Breast epithelium (tissue), 3 donors: ENCODE measurements around the gene LPCAT3.

Source experiments
- CTCF ChIP-seq, 3 donors: fragments of 450-650 bp; IDR thresholded peaks; one replicate each; pipeline ENCODE4 v1.5.1; 2016 to 2017; ENCODE audit warnings: antibody characterized with exemption in 3 of 3, mild to moderate bottlenecking in 3 of 3, moderate library complexity in 3 of 3
- POLR2A ChIP-seq: fragments of 450-650 bp; IDR thresholded peaks from one replicate; pipeline ENCODE4 v1.6.1; 2016; ENCODE audit warnings: antibody characterized with exemption, mild to moderate bottlenecking, moderate library complexity
- POLR2AphosphoS5 ChIP-seq, 3 donors: sonication (generic); formaldehyde crosslinking; IDR thresholded peaks; one replicate each; pipeline ENCODE4 v1.6.1; 2017; ENCODE audit warnings: antibody characterized with exemption in 3 of 3

GRCh38 chr12:7066596-7066995 is 48.3 kb upstream of the LPCAT3 start:
- TF ChIP-seq CTCF (IDR thresholded peaks at IDR 0.05), result no peak
- TF ChIP-seq POLR2A, result no peak
- TF ChIP-seq POLR2AphosphoS5 (IDR thresholded peaks at IDR 0.05), result no peak
